HepG2 (cell line): ENCODE data around the gene TAT. TPM values are rescaled to one million over a fixed set of nuclear protein-coding genes. Genes with fewer than 3 reads are reported as not detected.
A peak's percentile ranks its signal among the peaks of the same experiment; 100 is the strongest.

ENCODE experiments used
- ASH2L ChIP-seq: fragments of 300-600, 200-600 bp; sonication (generic); IDR thresholded peaks from 2 replicates; pipeline ENCODE4 v1.7.0; 2017; ENCODE audit warnings: low read depth, mild to moderate bottlenecking, moderate library complexity, mixed read lengths, low read length; ENCODE audit not compliant: insufficient read length
- ATF5 ChIP-seq: sonication (generic); formaldehyde crosslinking; IDR thresholded peaks from 2 replicates; pipeline ENCODE4 v1.4.0; 2020; ENCODE audit warnings: mild to moderate bottlenecking, low read depth, missing genetic modification reagents
- BCL3 ChIP-seq: sonication (generic); formaldehyde crosslinking; IDR thresholded peaks from 2 replicates; pipeline ENCODE4 v1.5.1; 2020; ENCODE audit warnings: mild to moderate bottlenecking, missing genetic modification reagents, moderate library complexity
- EED ChIP-seq: sonication (generic); formaldehyde crosslinking; IDR thresholded peaks from 2 replicates; pipeline ENCODE4 v1.5.0; 2020; ENCODE audit warnings: mild to moderate bottlenecking, missing genetic modification reagents
- ELF1 ChIP-seq: sonication (generic); formaldehyde crosslinking; IDR thresholded peaks from 2 replicates; pipeline ENCODE4 v1.4.0; 2020; ENCODE audit warnings: missing genetic modification reagents
- FIP1L1 ChIP-seq: fragments of 200-400 bp; formaldehyde crosslinking; IDR thresholded peaks from 2 replicates; pipeline ENCODE4 v1.6.1; 2018; ENCODE audit warnings: low read depth, mild to moderate bottlenecking, low read length, moderate library complexity, borderline replicate concordance; ENCODE audit not compliant: insufficient read depth
- FOXO1 ChIP-seq: sonication (generic); formaldehyde crosslinking; IDR thresholded peaks from 2 replicates; pipeline ENCODE4 v1.4.0; 2020; ENCODE audit warnings: missing genetic modification reagents
- GFI1 ChIP-seq: sonication (generic); formaldehyde crosslinking; IDR thresholded peaks from 2 replicates; pipeline ENCODE4 v1.5.0; 2020; ENCODE audit warnings: missing genetic modification reagents, mild to moderate bottlenecking, borderline replicate concordance
- HDAC2 ChIP-seq: sonication (generic); formaldehyde crosslinking; IDR thresholded peaks from 2 replicates; pipeline ENCODE4 v1.4.0; 2020; ENCODE audit warnings: missing genetic modification reagents
- HIVEP1 ChIP-seq: sonication (generic); formaldehyde crosslinking; IDR thresholded peaks from 2 replicates; pipeline ENCODE4 v1.4.0; 2020; ENCODE audit warnings: mild to moderate bottlenecking, missing genetic modification reagents
- KDM2A ChIP-seq: sonication (generic); formaldehyde crosslinking; IDR thresholded peaks from 2 replicates; pipeline ENCODE4 v1.4.0; 2020; ENCODE audit warnings: low read depth, missing genetic modification reagents, borderline replicate concordance
- KLF12 ChIP-seq: sonication (generic); formaldehyde crosslinking; IDR thresholded peaks from 2 replicates; pipeline ENCODE4 v1.4.0; 2020; ENCODE audit warnings: missing genetic modification reagents, borderline replicate concordance
- MAX ChIP-seq: IDR thresholded peaks from 2 replicates; pipeline ENCODE4 v1.6.1; 2012; ENCODE audit warnings: inconsistent platforms
- NR0B2 ChIP-seq: sonication (generic); formaldehyde crosslinking; IDR thresholded peaks from 2 replicates; pipeline ENCODE4 v1.4.0; 2020; ENCODE audit warnings: mild to moderate bottlenecking, missing genetic modification reagents
- SATB2 ChIP-seq: sonication (generic); formaldehyde crosslinking; IDR thresholded peaks from 2 replicates; pipeline ENCODE4 v1.5.0; 2020; ENCODE audit warnings: missing genetic modification reagents
- SIN3B ChIP-seq: fragments of 150-350 bp; IDR thresholded peaks from 2 replicates; pipeline ENCODE4 v1.6.1; 2014; ENCODE audit warnings: low read length
- SP140L ChIP-seq: sonication (generic); formaldehyde crosslinking; IDR thresholded peaks from 2 replicates; pipeline ENCODE4 v1.4.0; 2020; ENCODE audit warnings: missing genetic modification reagents, borderline replicate concordance
- SRSF4 ChIP-seq: fragments of 200-400 bp; formaldehyde crosslinking; IDR thresholded peaks from one replicate; pipeline ENCODE4 v1.6.1; 2018; ENCODE audit warnings: mild to moderate bottlenecking, low read depth, low read length, moderate library complexity; ENCODE audit not compliant: poor library complexity, severe bottlenecking
- TAF1 ChIP-seq: sonication (generic); formaldehyde crosslinking; IDR thresholded peaks from 2 replicates; pipeline ENCODE4 v1.4.0; 2020; ENCODE audit warnings: missing genetic modification reagents
- TIGD3 ChIP-seq: sonication (generic); formaldehyde crosslinking; IDR thresholded peaks from 2 replicates; pipeline ENCODE4 v1.5.1; 2020; ENCODE audit warnings: mild to moderate bottlenecking, missing genetic modification reagents, borderline replicate concordance
- TSC22D2 ChIP-seq: sonication (generic); formaldehyde crosslinking; IDR thresholded peaks from 2 replicates; pipeline ENCODE4 v1.5.1; 2020; ENCODE audit warnings: missing genetic modification reagents, mild to moderate bottlenecking, borderline replicate concordance
- ZFX ChIP-seq: sonication (generic); formaldehyde crosslinking; IDR thresholded peaks from 2 replicates; pipeline ENCODE4 v1.4.0; 2020; ENCODE audit warnings: mild to moderate bottlenecking, low read depth, missing genetic modification reagents, moderate library complexity
- ZMYM4 ChIP-seq: sonication (generic); formaldehyde crosslinking; IDR thresholded peaks from 2 replicates; pipeline ENCODE4 v1.8.1; 2023; ENCODE audit warnings: mild to moderate bottlenecking, missing genetic modification reagents
- ZSCAN22 ChIP-seq: sonication (generic); formaldehyde crosslinking; IDR thresholded peaks from 2 replicates; pipeline ENCODE4 v1.4.0; 2020; ENCODE audit warnings: mild to moderate bottlenecking, missing genetic modification reagents
- polyA plus RNA-seq, 8 experiments: library from polyadenylated mRNA; depleted of rRNA in 3 of 8; stranded (reverse) in 7 of 8; unstranded in 1 of 8; fragments of >200 nt; fragmentation: Illumina TruSeq in 4 of 8; extraction: Trizol in 4 of 8; gene quantifications; 2 replicates each; pipeline versions ENCODE4 v1.2.1 to v1.2.3, GENCODE V29; 2011 to 2016; ENCODE audit warnings: low read depth in 4 of 8, missing spikeins in 1 of 8, mixed read lengths in 1 of 8; ENCODE audit not compliant: insufficient read depth in 1 of 8
- total RNA-seq, 5 experiments: library from RNA; depleted of rRNA; stranded (reverse); fragments of >200 nt; fragmentation: Illumina TruSeq; extraction: Trizol; gene quantifications; 2 replicates each; pipeline ENCODE4 v1.2.3, GENCODE V29; 2016; ENCODE audit warnings: low read depth in 1 of 5

TAT gene
- total and polyA plus RNA-seq, 2 of the 13 experiments (the other 11 are each of a cell fraction or from before 2014, with no cell fraction given): 1.6 to 5.8 TPM

GRCh38 chr16:71626018-71626857 is 49.3 kb upstream of the TAT start, which contains the start of gene MARVELD3 (continued):
- TF ChIP-seq ATF5 (no peak), EED (CRISPR knock-in tag) (no peak), ZMYM4 (no peak; the same call in 1 of the 2 replicates), TAF1 (peak; percentile 51), FOXO1 (CRISPR knock-in tag) (no peak; the same call in 1 of the 2 replicates), SRSF4 (no peak), ASH2L (peak; percentile 53), ZFX (peak; percentile 82), FIP1L1 (no peak), BCL3 (CRISPR knock-in tag) (peak; percentile 57; the same call in 1 of the 2 replicates), MAX (peak; percentile 59; the same call in 1 of the 2 replicates), SATB2 (CRISPR knock-in tag) (no peak), KDM2A (CRISPR knock-in tag) (peak; percentile 80; the same call in 1 of the 2 replicates), KLF12 (CRISPR knock-in tag) (peak; percentile 85; the same call in 1 of the 2 replicates), ELF1 (peak; percentile 33; the same call in 1 of the 2 replicates), HDAC2 (peak; percentile 17; the same call in 1 of the 2 replicates), TIGD3 (CRISPR knock-in tag) (no peak), ZSCAN22 (CRISPR knock-in tag) (no peak), HIVEP1 (CRISPR knock-in tag) (no peak), TSC22D2 (CRISPR knock-in tag) (peak; percentile 49; the same call in 1 of the 2 replicates), SIN3B (no peak), SP140L (0 out of 2 replicates have a peak, but pooled peaks have one; percentile 52), GFI1 (peak; percentile 34; the same call in 1 of the 2 replicates), NR0B2 (CRISPR knock-in tag) (no peak)
